Endothelial cell of umbilical vein (primary cell): ENCODE results near the gene RAX.

ENCODE experiments used
- CTCF ChIP-seq, 2 donors: IDR thresholded peaks; 1 replicate in 1 of 2; 2 replicates in 1 of 2; pipeline ENCODE4 v1.5.1; 2011; ENCODE audit warnings: low read length in 2 of 2, mild to moderate bottlenecking in 2 of 2, moderate library complexity in 2 of 2, control low read depth in 1 of 2, inconsistent platforms in 1 of 2, low read depth in 1 of 2; ENCODE audit not compliant: insufficient read depth in 1 of 2; ENCODE audit errors: extremely low read depth in 1 of 2
- EZH2 ChIP-seq: IDR thresholded peaks from 2 replicates; pipeline ENCODE4 v1.6.1; 2012; ENCODE audit warnings: borderline replicate concordance, low read depth, mild to moderate bottlenecking, moderate library complexity, low read length, inconsistent platforms; ENCODE audit not compliant: severe bottlenecking
- FOS ChIP-seq: IDR thresholded peaks from 2 replicates; pipeline ENCODE4 v1.6.1; 2011; ENCODE audit warnings: mild to moderate bottlenecking, low read length, moderate library complexity, borderline replicate concordance; ENCODE audit not compliant: insufficient read depth
- POLR2A ChIP-seq: IDR thresholded peaks from 2 replicates; pipeline ENCODE4 v1.6.1; 2012; ENCODE audit warnings: low read depth, mild to moderate bottlenecking, control low read depth, low read length
- POLR2AphosphoS5 ChIP-seq: IDR thresholded peaks from 2 replicates; pipeline ENCODE4 v1.6.1; 2012; ENCODE audit warnings: low read depth, mild to moderate bottlenecking, control low read depth, low read length, moderate library complexity; ENCODE audit not compliant: insufficient read depth

- TF ChIP-seq POLR2AphosphoS5 (no peak), EZH2 (no peak), POLR2A (no peak), CTCF (IDR thresholded peaks at IDR 0.05; ENCODE audit: extremely low read depth in 1 of 2, insufficient read depth in 1 of 2, low read depth in 1 of 2, low read length in 2 of 2) (no peak), FOS (no peak)
Measured at GRCh38 chr18:59293317-59293716, 20.1 kb upstream of the RAX start.
